CD4-positive, alpha-beta T cell treated with Interleukin-6 at 100 ng/mL for 8 hours (primary cell): ENCODE measurements around the gene PRR16.

ENCODE experiments used
- DNase-seq: peaks from one replicate; pipeline ENCODE4 v3.0.0-alpha.2; 2020; ENCODE audit warnings: mixed read lengths, low spot score

The PRR16 gene

GRCh38 chr5:120576588-120576987 is 112.5 kb downstream of the PRR16 start:
- no peak for DNase-seq

- DNase-seq: no peak
Measured at GRCh38 chr5:120582635-120583034, 118.5 kb downstream of the PRR16 start.

DNA sequence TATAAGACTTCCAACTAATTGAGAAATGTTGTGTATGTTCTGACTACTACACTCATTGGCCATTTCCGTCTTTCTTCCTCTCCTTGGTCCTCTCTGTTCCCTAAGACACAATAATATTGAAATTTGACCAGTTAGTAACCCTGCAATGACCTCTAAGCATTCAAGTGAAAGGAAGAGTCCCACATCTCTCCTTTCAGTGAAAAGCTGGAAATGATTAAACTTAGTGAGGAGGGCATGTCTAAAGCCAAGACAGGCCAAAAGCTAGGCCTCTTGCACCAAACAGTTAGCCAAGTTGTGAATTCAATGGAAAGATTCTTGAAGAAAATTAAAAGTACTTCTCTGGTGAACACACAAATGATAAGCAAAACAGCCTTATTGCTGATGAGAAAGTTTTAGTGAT is 122.5 kb downstream of the PRR16 start:
- DNase-seq: no peak

DNA sequence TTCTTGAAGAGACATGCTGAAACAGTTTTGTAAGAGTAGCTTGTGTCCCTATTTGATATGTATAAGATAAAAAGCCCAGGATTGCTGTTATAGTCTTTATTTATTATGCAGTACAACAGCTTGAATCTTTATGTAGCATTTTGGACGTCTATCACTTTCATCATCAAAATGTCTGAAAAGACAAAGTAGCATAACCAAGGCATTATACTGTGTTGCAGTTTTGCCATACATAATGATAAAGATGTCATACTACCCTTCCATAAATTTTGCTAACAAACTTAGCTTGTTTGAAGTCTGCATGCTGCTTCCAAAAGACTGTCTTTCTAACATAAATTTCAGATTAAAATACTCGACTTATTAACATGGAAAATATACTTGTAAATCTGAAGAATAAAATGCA is 127.8 kb downstream of the PRR16 start:
- no peak for DNase-seq

- no peak for DNase-seq
Measured at GRCh38 chr5:120599576-120599975, 135.5 kb downstream of the PRR16 start.

DNA sequence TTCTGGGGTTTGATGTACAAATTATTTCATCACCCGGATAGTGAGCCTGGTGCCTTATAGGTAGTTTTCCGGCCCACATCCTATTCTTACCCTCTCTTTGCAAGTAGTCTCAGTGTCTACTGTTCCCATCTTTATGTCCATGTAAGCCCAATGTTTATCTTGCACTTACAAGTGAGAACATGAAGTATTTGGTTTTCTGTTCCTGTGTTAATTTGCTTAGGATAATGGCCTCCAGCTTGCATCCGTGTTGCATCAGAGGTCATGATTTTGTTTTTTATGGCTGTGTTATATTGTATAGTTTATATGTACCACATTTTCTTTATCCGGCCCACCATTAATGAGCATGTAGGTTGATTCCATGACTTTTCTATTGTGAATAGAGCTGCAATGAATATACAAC is 136.5 kb downstream of the PRR16 start:
- no peak for DNase-seq

GRCh38 chr5:120602033-120602432 is 137.9 kb downstream of the PRR16 start:
- no peak for DNase-seq

GRCh38 chr5:120604884-120605283 is 140.8 kb downstream of the PRR16 start:
- no peak for DNase-seq

GRCh38 chr5:120605325-120606079 is 141.4 kb downstream of the PRR16 start:
- DNase-seq: no peak

- no peak for DNase-seq
Measured at GRCh38 chr5:120609570-120609969, 145.5 kb downstream of the PRR16 start.

DNA sequence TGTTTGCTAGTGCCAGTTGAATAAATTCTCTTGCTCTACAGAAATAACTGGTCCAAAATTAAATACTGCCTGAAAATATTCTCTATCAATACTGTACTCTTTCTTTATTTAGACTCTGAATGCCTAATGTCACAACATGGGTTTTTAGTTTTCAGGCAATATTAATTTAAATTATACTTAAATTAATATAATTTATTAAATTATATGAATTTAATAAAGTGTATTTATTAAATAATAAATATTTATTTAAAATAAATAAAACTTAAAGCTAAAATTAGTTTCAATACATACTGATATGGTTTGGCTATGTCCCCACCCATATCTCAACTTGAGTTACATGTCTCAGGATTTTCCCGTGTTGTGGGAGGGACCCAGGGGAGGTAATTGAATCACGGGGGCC is 146.0 kb downstream of the PRR16 start:
- DNase-seq: no peak

DNA sequence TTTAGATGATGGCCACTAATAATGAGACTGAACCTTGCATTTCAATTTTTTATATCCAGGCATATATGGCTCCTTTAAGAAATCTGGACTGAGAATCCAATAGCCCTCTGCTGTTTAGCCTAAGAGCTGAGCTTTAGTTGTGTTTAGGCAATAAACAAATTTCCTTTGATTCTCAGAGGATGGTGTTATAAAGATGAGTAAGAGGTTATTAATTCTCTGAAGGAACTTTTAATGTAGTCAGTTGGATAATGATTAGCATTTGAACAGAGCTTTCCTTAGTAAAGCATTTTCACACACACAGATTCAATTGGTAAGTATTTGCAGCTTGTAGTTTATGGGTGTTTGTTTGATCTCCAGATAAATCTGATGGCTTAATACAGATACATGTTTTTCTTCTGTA is 149.6 kb downstream of the PRR16 start:
- no peak for DNase-seq

- no peak for DNase-seq
Measured at GRCh38 chr5:120614531-120615180, 150.6 kb downstream of the PRR16 start.

GRCh38 chr5:120615967-120616645 is 152.0 kb downstream of the PRR16 start:
- DNase-seq: no peak

GRCh38 chr5:120621339-120621738 is 157.2 kb downstream of the PRR16 start:
- no peak for DNase-seq

DNA sequence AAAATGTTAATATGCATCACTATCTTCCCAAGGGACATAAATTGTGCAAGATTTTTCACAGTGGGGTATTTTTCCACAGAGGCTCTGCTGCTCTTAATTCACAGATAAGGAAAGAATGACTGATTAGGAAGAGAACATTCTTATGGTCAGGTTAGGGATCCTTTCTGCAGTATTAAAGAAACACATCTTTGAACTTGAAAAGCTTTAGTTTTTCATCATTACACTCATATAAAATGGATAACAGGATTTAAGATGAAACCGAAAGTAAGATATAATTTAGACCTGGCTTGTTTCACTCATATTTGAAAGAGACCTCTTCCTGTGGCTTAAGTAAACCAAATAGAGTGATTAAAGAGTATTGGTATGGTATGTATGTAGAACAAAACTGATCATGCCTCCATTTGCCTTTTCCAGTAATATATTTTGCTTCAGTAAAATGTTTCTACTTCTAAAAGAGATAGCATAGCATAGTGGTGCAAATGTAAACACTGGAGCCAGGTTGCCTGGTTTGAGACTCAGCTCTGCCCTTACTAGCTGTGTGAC is 160.0 kb downstream of the PRR16 start:
- no peak for DNase-seq

GRCh38 chr5:120628156-120628555 is 164.1 kb downstream of the PRR16 start:
- no peak for DNase-seq

- no peak for DNase-seq
Measured at GRCh38 chr5:120630550-120630949, 166.4 kb downstream of the PRR16 start.

GRCh38 chr5:120631611-120632010 is 167.5 kb downstream of the PRR16 start:
- no peak for DNase-seq

DNA sequence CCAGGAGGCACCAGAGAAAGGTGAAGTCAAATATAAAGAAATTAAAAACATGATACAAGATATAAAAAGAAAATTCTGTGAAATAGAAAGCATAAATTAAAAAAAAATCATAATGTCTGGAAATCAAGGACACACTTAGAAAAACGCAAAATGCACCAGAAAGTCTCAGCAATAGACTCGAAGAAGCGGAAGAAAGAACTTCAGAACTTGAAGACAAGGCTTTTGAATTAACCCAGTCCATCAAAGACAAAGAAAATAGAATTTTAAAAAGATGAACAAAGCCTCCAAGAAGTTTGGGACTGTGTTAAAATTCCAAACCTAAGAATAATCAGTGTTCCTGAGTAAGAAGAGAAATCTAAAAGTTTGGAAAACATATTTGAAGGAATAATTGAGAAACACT is 168.3 kb downstream of the PRR16 start:
- no peak for DNase-seq

GRCh38 chr5:120638449-120638848 is 174.3 kb downstream of the PRR16 start:
- no peak for DNase-seq

DNA sequence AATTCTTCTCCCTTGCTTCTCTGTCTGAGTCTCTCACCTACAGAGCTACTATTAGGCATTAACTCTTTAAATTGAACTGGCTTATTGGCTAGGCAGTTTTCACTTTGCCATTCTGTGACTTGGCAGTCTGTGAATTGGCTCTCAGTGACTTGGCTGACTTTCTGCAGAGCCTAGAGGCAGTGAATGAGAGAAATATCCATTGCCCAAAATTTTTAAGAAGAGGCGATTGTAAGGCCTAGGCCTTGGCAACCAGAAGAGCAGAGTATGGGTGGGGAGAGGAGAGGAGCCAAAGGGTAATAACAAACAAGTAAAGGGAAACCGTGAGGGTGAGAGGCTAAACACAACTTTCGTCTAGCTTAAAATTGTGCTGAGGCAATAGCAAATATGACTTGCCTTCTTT is 176.7 kb downstream of the PRR16 start:
- no peak for DNase-seq

DNA sequence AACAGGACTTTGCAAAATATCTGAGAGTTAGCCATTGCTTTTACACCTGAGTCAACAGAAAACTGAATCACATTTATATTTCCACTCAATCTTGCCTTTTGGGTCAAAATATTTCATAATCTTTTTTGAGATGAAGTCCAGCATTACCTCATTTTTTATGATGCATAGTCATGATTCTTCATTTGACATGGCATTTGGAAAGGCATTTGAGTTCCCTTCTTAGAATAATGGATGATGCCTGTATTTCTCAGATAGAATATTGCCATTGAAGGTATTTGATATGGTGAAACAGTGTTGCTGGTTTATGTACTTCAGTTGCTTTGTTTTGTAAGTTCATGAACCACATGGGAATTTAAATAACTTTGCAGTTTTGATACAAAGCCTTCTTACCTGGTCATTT is 180.4 kb downstream of the PRR16 start:
- no peak for DNase-seq
